Activated gamma-delta T cell treated with Interleukin-2 at 50 U/mL for 16 hours (primary cell): ENCODE results near the gene MCM7.

Source experiments
- DNase-seq: peaks from one replicate; pipeline ENCODE4 v3.0.0-alpha.2; 2020

MCM7 gene

GRCh38 chr7:100122067-100122466 lies 20.9 kb upstream of the MCM7 start:
- no peak for DNase-seq

GRCh38 chr7:100120733-100121036 lies 19.5 kb upstream of the MCM7 start:
- DNase-seq, result no peak

- DNase-seq, result peak; percentile 69
Observed at GRCh38 chr7:100119970-100120732, 19.0 kb upstream of the MCM7 start.

- peak; percentile 95 for DNase-seq
Observed at GRCh38 chr7:100119072-100119969, 18.1 kb upstream of the MCM7 start, which contains the start of the genes CNPY4 and TAF6. Gene CNPY4, plus strand, starts transcription at chr7:100119634. Its CDS starts 111 bp downstream, at chr7:100119745. Gene TAF6, minus strand, starts transcription at chr7:100119358. Its CDS starts 5,149 bp downstream, at chr7:100114209.

- no peak for DNase-seq
Observed at GRCh38 chr7:100118388-100119071, 17.3 kb upstream of the MCM7 start.

GRCh38 chr7:100115026-100115425 lies 13.8 kb upstream of the MCM7 start:
- DNase-seq, result no peak

- no peak for DNase-seq
Observed at GRCh38 chr7:100111914-100112313, 10.7 kb upstream of the MCM7 start.

GRCh38 chr7:100111156-100111555 lies 10.0 kb upstream of the MCM7 start:
- no peak for DNase-seq

GRCh38 chr7:100109521-100110163 lies 8.4 kb upstream of the MCM7 start:
- no peak for DNase-seq

GRCh38 chr7:100107890-100108289 lies 6.7 kb upstream of the MCM7 start:
- DNase-seq, result no peak

- no peak for DNase-seq
Observed at GRCh38 chr7:100107125-100107737, 6.0 kb upstream of the MCM7 start.

GRCh38 chr7:100106633-100107032 lies 5.4 kb upstream of the MCM7 start:
- no peak for DNase-seq

- DNase-seq, result no peak
Observed at GRCh38 chr7:100105534-100105933, 4.3 kb upstream of the MCM7 start.

GRCh38 chr7:100102950-100103840 lies 2.0 kb upstream of the MCM7 start:
- DNase-seq, result no peak

GRCh38 chr7:100100420-100101015 lies 679 bp downstream of the MCM7 start:
- peak; percentile 83 for DNase-seq

GRCh38 chr7:100099452-100099851 lies 1.7 kb downstream of the MCM7 start:
- DNase-seq, result no peak

GRCh38 chr7:100098913-100099312 lies 2.3 kb downstream of the MCM7 start:
- DNase-seq, result no peak

- DNase-seq, result no peak
Observed at GRCh38 chr7:100095704-100096103, 5.5 kb downstream of the MCM7 start.

GRCh38 chr7:100095289-100095688 lies 5.9 kb downstream of the MCM7 start:
- no peak for DNase-seq

GRCh38 chr7:100093925-100094486 lies 7.2 kb downstream of the MCM7 start:
- no peak for DNase-seq

- no peak for DNase-seq
Observed at GRCh38 chr7:100093498-100093897, 7.7 kb downstream of the MCM7 start.
